ENCODE data around the gene WASF2. TPM values are rescaled to one million over a fixed set of nuclear protein-coding genes. Genes with fewer than 3 reads are reported as not detected.

The WASF2 gene
- total and polyA plus RNA-seq, 2 of the 8 experiments (the other 6 are each of a cell fraction or from before 2014, with no cell fraction given), result 32.1 to 86.6 TPM

DNA sequence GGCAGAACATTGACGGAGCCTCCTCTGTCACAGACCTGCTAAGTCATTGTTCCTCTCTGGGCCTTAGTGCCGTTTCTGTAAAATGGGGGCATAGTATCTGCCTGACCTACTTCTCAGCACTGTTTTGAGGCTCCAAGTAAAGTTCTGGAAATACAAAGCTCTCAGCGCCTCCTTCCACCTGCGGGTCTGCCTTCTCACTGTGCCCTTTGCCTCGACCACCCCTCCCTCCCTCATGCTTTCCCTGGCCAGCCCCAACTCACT lies 15.4 kb upstream of the WASF2 start (continued):
- TF ChIP-seq SIX5 (IDR thresholded peaks at IDR 0.05; ENCODE audit: low read depth, low read length), result no peak
- TF ChIP-seq, protein P1, sequence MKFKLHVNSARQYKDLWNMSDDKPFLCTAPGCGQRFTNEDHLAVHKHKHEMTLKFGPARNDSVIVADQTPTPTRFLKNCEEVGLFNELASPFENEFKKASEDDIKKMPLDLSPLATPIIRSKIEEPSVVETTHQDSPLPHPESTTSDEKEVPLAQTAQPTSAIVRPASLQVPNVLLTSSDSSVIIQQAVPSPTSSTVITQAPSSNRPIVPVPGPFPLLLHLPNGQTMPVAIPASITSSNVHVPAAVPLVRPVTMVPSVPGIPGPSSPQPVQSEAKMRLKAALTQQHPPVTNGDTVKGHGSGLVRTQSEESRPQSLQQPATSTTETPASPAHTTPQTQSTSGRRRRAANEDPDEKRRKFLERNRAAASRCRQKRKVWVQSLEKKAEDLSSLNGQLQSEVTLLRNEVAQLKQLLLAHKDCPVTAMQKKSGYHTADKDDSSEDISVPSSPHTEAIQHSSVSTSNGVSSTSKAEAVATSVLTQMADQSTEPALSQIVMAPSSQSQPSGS (IDR thresholded peaks at IDR 0.05; ENCODE audit: low read length), result no peak
- no peak for TF ChIP-seq BRCA1 (IDR thresholded peaks at IDR 0.05; ENCODE audit: low read depth, low read length)
- TF ChIP-seq EZH2 (IDR thresholded peaks at IDR 0.05; ENCODE audit: low read depth, low read length, severe bottlenecking), result no peak
- no peak for TF ChIP-seq PHF8 (conservative IDR thresholded peaks at IDR 0.05; ENCODE audit: low read depth, low read length)
- TF ChIP-seq SIRT6 (IDR thresholded peaks at IDR 0.05; ENCODE audit: low read length), result no peak
- TF ChIP-seq, protein P2, sequence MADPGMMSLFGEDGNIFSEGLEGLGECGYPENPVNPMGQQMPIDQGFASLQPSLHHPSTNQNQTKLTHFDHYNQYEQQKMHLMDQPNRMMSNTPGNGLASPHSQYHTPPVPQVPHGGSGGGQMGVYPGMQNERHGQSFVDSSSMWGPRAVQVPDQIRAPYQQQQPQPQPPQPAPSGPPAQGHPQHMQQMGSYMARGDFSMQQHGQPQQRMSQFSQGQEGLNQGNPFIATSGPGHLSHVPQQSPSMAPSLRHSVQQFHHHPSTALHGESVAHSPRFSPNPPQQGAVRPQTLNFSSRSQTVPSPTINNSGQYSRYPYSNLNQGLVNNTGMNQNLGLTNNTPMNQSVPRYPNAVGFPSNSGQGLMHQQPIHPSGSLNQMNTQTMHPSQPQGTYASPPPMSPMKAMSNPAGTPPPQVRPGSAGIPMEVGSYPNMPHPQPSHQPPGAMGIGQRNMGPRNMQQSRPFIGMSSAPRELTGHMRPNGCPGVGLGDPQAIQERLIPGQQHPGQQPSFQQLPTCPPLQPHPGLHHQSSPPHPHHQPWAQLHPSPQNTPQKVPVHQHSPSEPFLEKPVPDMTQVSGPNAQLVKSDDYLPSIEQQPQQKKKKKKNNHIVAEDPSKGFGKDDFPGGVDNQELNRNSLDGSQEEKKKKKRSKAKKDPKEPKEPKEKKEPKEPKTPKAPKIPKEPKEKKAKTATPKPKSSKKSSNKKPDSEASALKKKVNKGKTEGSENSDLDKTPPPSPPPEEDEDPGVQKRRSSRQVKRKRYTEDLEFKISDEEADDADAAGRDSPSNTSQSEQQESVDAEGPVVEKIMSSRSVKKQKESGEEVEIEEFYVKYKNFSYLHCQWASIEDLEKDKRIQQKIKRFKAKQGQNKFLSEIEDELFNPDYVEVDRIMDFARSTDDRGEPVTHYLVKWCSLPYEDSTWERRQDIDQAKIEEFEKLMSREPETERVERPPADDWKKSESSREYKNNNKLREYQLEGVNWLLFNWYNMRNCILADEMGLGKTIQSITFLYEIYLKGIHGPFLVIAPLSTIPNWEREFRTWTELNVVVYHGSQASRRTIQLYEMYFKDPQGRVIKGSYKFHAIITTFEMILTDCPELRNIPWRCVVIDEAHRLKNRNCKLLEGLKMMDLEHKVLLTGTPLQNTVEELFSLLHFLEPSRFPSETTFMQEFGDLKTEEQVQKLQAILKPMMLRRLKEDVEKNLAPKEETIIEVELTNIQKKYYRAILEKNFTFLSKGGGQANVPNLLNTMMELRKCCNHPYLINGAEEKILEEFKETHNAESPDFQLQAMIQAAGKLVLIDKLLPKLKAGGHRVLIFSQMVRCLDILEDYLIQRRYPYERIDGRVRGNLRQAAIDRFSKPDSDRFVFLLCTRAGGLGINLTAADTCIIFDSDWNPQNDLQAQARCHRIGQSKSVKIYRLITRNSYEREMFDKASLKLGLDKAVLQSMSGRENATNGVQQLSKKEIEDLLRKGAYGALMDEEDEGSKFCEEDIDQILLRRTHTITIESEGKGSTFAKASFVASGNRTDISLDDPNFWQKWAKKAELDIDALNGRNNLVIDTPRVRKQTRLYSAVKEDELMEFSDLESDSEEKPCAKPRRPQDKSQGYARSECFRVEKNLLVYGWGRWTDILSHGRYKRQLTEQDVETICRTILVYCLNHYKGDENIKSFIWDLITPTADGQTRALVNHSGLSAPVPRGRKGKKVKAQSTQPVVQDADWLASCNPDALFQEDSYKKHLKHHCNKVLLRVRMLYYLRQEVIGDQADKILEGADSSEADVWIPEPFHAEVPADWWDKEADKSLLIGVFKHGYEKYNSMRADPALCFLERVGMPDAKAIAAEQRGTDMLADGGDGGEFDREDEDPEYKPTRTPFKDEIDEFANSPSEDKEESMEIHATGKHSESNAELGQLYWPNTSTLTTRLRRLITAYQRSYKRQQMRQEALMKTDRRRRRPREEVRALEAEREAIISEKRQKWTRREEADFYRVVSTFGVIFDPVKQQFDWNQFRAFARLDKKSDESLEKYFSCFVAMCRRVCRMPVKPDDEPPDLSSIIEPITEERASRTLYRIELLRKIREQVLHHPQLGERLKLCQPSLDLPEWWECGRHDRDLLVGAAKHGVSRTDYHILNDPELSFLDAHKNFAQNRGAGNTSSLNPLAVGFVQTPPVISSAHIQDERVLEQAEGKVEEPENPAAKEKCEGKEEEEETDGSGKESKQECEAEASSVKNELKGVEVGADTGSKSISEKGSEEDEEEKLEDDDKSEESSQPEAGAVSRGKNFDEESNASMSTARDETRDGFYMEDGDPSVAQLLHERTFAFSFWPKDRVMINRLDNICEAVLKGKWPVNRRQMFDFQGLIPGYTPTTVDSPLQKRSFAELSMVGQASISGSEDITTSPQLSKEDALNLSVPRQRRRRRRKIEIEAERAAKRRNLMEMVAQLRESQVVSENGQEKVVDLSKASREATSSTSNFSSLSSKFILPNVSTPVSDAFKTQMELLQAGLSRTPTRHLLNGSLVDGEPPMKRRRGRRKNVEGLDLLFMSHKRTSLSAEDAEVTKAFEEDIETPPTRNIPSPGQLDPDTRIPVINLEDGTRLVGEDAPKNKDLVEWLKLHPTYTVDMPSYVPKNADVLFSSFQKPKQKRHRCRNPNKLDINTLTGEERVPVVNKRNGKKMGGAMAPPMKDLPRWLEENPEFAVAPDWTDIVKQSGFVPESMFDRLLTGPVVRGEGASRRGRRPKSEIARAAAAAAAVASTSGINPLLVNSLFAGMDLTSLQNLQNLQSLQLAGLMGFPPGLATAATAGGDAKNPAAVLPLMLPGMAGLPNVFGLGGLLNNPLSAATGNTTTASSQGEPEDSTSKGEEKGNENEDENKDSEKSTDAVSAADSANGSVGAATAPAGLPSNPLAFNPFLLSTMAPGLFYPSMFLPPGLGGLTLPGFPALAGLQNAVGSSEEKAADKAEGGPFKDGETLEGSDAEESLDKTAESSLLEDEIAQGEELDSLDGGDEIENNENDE (IDR thresholded peaks at IDR 0.05; ENCODE audit: insufficient replicate concordance, low read length), result no peak
- TF ChIP-seq TAF7 (optimal IDR thresholded peaks at IDR 0.05; ENCODE audit: borderline replicate concordance, low read depth, low read length), result no peak
- TF ChIP-seq CHD1 (IDR thresholded peaks at IDR 0.05; ENCODE audit: low read depth, low read length), result no peak
- TF ChIP-seq NANOG (IDR thresholded peaks at IDR 0.05; ENCODE audit: insufficient read depth, low read depth, low read length, poor library complexity, severe bottlenecking), result no peak

Data from H1 (cell line).